ENCODE measurements around the gene CLASP1.
"Not testable (repeated sequence)": the region's sequence is repeated elsewhere in the genome, so short reads cannot be mapped to it uniquely, and the experiment has no call there.

CLASP1 gene

GRCh38 chr2:121298476-121298875 lies 350.8 kb downstream of the CLASP1 start:
- no peak for DNase-seq

DNA sequence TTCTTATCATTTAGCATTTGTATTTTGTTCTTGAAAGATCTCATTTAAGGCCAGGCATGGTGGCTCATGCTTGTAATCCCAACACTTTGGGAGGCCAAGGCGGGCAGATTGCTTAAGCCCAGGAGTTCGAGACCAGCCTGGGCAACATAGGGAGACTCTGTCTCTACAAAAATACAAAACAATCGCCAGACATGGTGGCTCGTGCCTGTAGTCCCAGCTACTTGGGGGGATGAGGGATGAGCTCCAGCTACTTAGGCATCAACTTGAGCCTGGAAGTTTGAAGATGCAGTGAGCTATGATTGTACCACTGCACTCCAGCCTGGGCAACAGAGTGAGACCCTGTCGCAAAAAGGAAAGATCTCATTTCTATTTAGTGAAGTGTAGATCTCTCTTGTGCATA lies 351.4 kb downstream of the CLASP1 start:
- not testable (repeated sequence) for DNase-seq

- DNase-seq: no peak
These were observed 351.9 kb downstream of the CLASP1 start for GRCh38 chr2:121297217-121297830.

GRCh38 chr2:121295911-121296650 lies 353.2 kb downstream of the CLASP1 start:
- no peak for DNase-seq

DNA sequence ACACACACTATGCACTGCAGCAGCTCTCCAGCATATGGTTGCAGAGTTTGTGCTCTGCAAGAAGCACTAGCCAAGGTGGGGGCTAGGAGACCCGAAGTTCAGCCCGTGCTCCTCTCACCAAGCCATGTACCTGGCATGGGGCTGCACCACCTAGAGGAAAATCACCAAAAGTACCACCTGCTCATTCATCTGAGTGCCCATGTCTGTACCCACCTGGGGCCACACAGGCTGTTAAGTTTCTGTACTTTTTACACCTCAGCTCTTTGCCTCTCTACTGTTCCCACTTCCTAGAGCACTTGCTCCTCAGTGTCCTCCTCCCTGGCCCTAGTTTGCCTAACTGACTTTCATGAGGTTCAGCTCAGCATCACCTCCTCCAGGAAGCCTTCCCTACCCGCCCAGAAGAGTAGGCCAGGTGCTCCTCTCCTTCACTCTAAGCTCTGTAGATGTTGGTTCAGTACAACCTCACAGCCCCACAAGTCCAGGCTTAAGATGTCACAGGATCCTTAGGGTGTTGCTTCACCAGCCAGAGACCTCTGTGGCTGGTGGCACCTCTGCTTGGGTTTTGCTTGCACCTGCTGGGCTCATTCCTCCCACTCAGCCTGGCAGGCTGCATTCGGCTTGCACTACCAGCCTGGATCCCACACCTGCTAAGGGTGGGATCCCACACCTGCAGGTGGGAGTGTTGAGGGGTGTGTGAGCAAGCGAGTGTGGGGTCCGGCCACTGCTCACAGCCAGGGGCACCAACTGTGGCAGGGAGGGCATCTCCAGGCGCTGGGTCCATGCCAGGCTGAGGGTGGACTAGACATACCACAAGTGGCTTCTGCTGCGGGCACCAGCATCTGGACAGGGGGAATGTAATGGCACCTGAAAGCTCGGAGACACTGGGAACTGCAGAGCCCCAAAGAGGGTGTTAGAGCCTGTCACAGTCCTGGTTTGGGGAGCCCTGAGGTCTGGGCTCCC lies 354.1 kb downstream of the CLASP1 start:
- DNase-seq: no peak

- no peak for DNase-seq
These were observed 355.6 kb downstream of the CLASP1 start for GRCh38 chr2:121293450-121294325.

GRCh38 chr2:121291251-121291580 lies 358.0 kb downstream of the CLASP1 start:
- DNase-seq: no peak

GRCh38 chr2:121289271-121289670 lies 360.0 kb downstream of the CLASP1 start:
- DNase-seq: no peak

- DNase-seq: no peak
These were observed 360.6 kb downstream of the CLASP1 start for GRCh38 chr2:121288454-121289231.

- no peak for DNase-seq
These were observed 361.3 kb downstream of the CLASP1 start for GRCh38 chr2:121287956-121288355.

All from stimulated activated CD4-positive, alpha-beta T cell treated with anti-CD3 and anti-CD28 coated beads, Interleukin-4, amount 100 ng/mL, for 24 hours (primary cell).